GM23338 (cell line): ENCODE data around the gene MST1. TPM values are rescaled to one million over a fixed set of nuclear protein-coding genes. Genes with fewer than 3 reads are reported as not detected.

Experiments
- ATAC-seq: fragments of 200-7000 bp; cut with Tn5 transposase; 3 replicates; pipeline ENCODE4 v1.9.1; 2020
- DNase-seq: peaks from one replicate; pipeline ENCODE4 v3.0.0-alpha.2; 2015; ENCODE audit warnings: low spot score
- H2AFZ ChIP-seq: fragments of 200-600 bp; sonication (generic); 2 replicates; pipeline ENCODE4 v1.8.0; 2016; ENCODE audit warnings: antibody characterized with exemption, mild to moderate bottlenecking, moderate library complexity
- H3F3A ChIP-seq: fragments of 200-600 bp; sonication (generic); replicated peaks from 2 replicates; pipeline ENCODE4 v1.8.0; 2017; ENCODE audit warnings: antibody characterized with exemption, mixed run types, low read depth
- H3K27ac ChIP-seq: fragments of 200-600 bp; sonication (generic); 2 replicates; pipeline ENCODE4 v1.6.1; 2016; ENCODE audit warnings: low read depth
- H3K27me3 ChIP-seq: fragments of 200-600 bp; sonication (generic); 2 replicates; pipeline ENCODE4 v1.8.0; 2016; ENCODE audit warnings: mild to moderate bottlenecking, mixed run types, moderate library complexity; ENCODE audit not compliant: insufficient read depth
- H3K36me3 ChIP-seq: fragments of 200-600 bp; sonication (generic); 2 replicates; pipeline ENCODE4 v1.8.0; 2016; ENCODE audit warnings: mild to moderate bottlenecking; ENCODE audit not compliant: insufficient read depth
- H3K4me1 ChIP-seq: fragments of 200-600 bp; sonication (generic); 2 replicates; pipeline ENCODE4 v1.8.0; 2016; ENCODE audit warnings: mild to moderate bottlenecking, moderate library complexity; ENCODE audit not compliant: insufficient read depth
- H3K4me2 ChIP-seq: fragments of 200-600 bp; sonication (generic); 2 replicates; pipeline ENCODE4 v1.7.1; 2017; ENCODE audit warnings: mixed run types
- H3K4me3 ChIP-seq: fragments of 200-600 bp; sonication (generic); 2 replicates; pipeline ENCODE4 v1.6.1; 2016; ENCODE audit warnings: mixed run types
- H3K79me2 ChIP-seq: fragments of 200-600 bp; sonication (generic); replicated peaks from 2 replicates; pipeline ENCODE4 v1.8.0; 2017; ENCODE audit warnings: mild to moderate bottlenecking; ENCODE audit not compliant: insufficient read depth
- H3K9me2 ChIP-seq: fragments of 200-600 bp; sonication (generic); 2 replicates; pipeline ENCODE4 v1.8.0; 2017; ENCODE audit not compliant: insufficient read depth
- H4K20me1 ChIP-seq: fragments of 200-600 bp; sonication (generic); replicated peaks from 2 replicates; pipeline ENCODE4 v1.8.0; 2017; ENCODE audit warnings: mild to moderate bottlenecking; ENCODE audit not compliant: insufficient read depth
- H3K27ac Mint-ChIP-seq: 2 replicates; pipeline ENCODE4 v1.8.0; 2020; ENCODE audit warnings: inconsistent platforms, mild to moderate bottlenecking, moderate library complexity, mixed read lengths
- H3K27me3 Mint-ChIP-seq: 3 replicates; pipeline ENCODE4 v1.8.0; 2022; ENCODE audit warnings: low read depth, mild to moderate bottlenecking, moderate library complexity, mixed read lengths, inconsistent platforms; ENCODE audit not compliant: insufficient read depth, poor library complexity
- H3K36me3 Mint-ChIP-seq: 3 replicates; pipeline ENCODE4 v1.8.0; 2021; ENCODE audit warnings: low read depth, mild to moderate bottlenecking, inconsistent platforms, moderate library complexity, mixed read lengths
- H3K4me1 Mint-ChIP-seq: 3 replicates; pipeline ENCODE4 v1.8.0; 2020; ENCODE audit warnings: mild to moderate bottlenecking, inconsistent platforms, mixed read lengths
- H3K4me3 Mint-ChIP-seq: 3 replicates; pipeline ENCODE4 v1.8.0; 2021; ENCODE audit warnings: moderate library complexity, mild to moderate bottlenecking, inconsistent platforms, mixed read lengths
- H3K9me3 Mint-ChIP-seq: 3 replicates; pipeline ENCODE4 v1.8.0; 2020; ENCODE audit warnings: moderate library complexity, mild to moderate bottlenecking, inconsistent platforms, mixed read lengths
- CREB1 ChIP-seq: fragments of 250-450 bp; sonication (Bioruptor Pico); IDR thresholded peaks from 2 replicates; pipeline ENCODE4 v1.5.0; 2020; ENCODE audit warnings: low read depth, mild to moderate bottlenecking, moderate library complexity
- CTCF ChIP-seq, 2 experiments: fragments of 200-600 bp in 1 of 2; sonication (generic) in 1 of 2; conservative IDR thresholded peaks; 2 replicates each; pipeline versions ENCODE4 v1.5.1 to v1.6.1; 2016 to 2017; ENCODE audit warnings: antibody characterized with exemption in 2 of 2, low read depth in 2 of 2, mild to moderate bottlenecking in 2 of 2, moderate library complexity in 1 of 2
- EZH2 ChIP-seq: fragments of 200-600 bp; sonication (generic); IDR thresholded peaks from one replicate; pipeline ENCODE4 v1.8.0; 2017; ENCODE audit warnings: antibody characterized with exemption, mild to moderate bottlenecking, low read depth; ENCODE audit not compliant: unreplicated experiment
- EZH2phosphoT487 ChIP-seq: fragments of 200-600 bp; sonication (generic); IDR thresholded peaks from one replicate; pipeline ENCODE4 v1.8.1; 2018; ENCODE audit warnings: antibody characterized with exemption; ENCODE audit not compliant: unreplicated experiment
- JUNB ChIP-seq: IDR thresholded peaks from one replicate; pipeline ENCODE4 v1.6.1; 2016; ENCODE audit warnings: antibody characterized with exemption; ENCODE audit not compliant: unreplicated experiment
- NANOG ChIP-seq: IDR thresholded peaks from 2 replicates; pipeline ENCODE4 v1.6.1; 2016; ENCODE audit warnings: antibody characterized with exemption, borderline replicate concordance
- POLR2AphosphoS5 ChIP-seq: IDR thresholded peaks from 2 replicates; pipeline ENCODE4 v1.6.1; 2016; ENCODE audit warnings: antibody characterized with exemption, low read depth
- REST ChIP-seq: IDR thresholded peaks from one replicate; pipeline ENCODE4 v1.6.1; 2018; ENCODE audit warnings: antibody characterized with exemption; ENCODE audit not compliant: unreplicated experiment
- STAT1 ChIP-seq: IDR thresholded peaks from one replicate; pipeline ENCODE4 v1.6.1; 2016; ENCODE audit warnings: antibody characterized with exemption; ENCODE audit not compliant: unreplicated experiment
- ZNF114 ChIP-seq: fragments of 250-450 bp; sonication (Bioruptor Pico); IDR thresholded peaks from 2 replicates; pipeline ENCODE4 v1.5.0; 2020; ENCODE audit warnings: mild to moderate bottlenecking, moderate library complexity
- ZNF331 ChIP-seq: fragments of 250-450 bp; sonication (Bioruptor Pico); IDR thresholded peaks from 2 replicates; pipeline ENCODE4 v1.5.0; 2020; ENCODE audit warnings: low read depth, mild to moderate bottlenecking, moderate library complexity
- ZNF462 ChIP-seq: fragments of 250-450 bp; sonication (Bioruptor Pico); IDR thresholded peaks from 2 replicates; pipeline ENCODE4 v1.5.0; 2020; ENCODE audit warnings: mild to moderate bottlenecking, moderate library complexity
- polyA plus RNA-seq: library from polyadenylated mRNA; unstranded; fragments of >200 nt; fragmentation: Nextera tagmentation; extraction: Ambion mirVana; gene quantifications from 2 replicates; pipeline ENCODE4 v1.2.1, GENCODE V29; 2016
- total RNA-seq: library from RNA; depleted of rRNA; stranded (reverse); fragments of >200 nt; shearing (Covaris generic); gene quantifications from 2 replicates; pipeline ENCODE4 v1.2.3, GENCODE V29; 2014
- TF ChIP-seq, protein P1 (sequence below): IDR thresholded peaks from 2 replicates; pipeline ENCODE4 v1.6.1; 2016; ENCODE audit warnings: antibody characterized with exemption

The MST1 gene
- total and polyA plus RNA-seq, 2 experiments from 2014 or later, result 5.9 to 11.1 TPM

DNA sequence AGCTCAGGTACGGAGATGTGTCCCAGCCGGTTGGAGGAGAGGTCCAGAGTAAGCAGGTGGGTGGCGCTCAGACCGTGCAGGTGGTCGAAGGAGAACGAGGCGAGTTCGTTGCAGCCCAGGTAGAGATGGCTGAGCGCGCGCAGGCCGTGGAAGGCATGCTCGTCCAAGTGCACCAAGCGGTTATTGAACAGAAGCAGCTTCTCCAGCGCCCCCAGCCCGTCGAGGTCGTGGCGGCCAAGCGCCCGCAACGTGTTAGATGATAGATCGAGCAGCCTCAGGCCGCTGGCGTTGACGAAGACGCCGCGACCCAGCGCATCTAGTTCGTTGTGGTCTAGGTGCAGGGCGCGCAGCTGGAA is 29.6 kb upstream of the MST1 start:
- 0 out of 2 replicates have a peak overlapping the region, but pooled peaks have one; percentile 56 for H2AFZ ChIP-seq
- no peaks in the 10 kb centered on the region for H3K27me3 ChIP-seq
- Mint-ChIP-seq H3K9me3 (peaks cover 6% of the 10 kb centered on the region; the same call in 1 of the 3 replicates), H3K36me3 (peaks cover 25% of the 10 kb centered on the region), H3K27me3 (peaks cover 38% of the 10 kb centered on the region), H3K4me1 (peaks cover 19% of the 10 kb centered on the region), H3K27ac (peak overlapping the region; percentile 88), H3K4me3 (peak overlapping the region; percentile 85)
- peaks cover 5% of the 10 kb centered on the region; the same call in 1 of the 2 replicates for H3K36me3 ChIP-seq
- peaks cover 7% of the 10 kb centered on the region; the same call in 1 of the 2 replicates for H4K20me1 ChIP-seq
- H3K4me2 ChIP-seq, result peak overlapping the region; percentile 95
- DNase-seq, result no peak
- ATAC-seq, result peak; percentile 13
- H3K27ac ChIP-seq, result peak overlapping the region; percentile 27; the same call in 1 of the 2 replicates
- peaks cover 8% of the 10 kb centered on the region for H3F3A ChIP-seq
- no peaks in the 10 kb centered on the region; the same call in 1 of the 2 replicates for H3K4me1 ChIP-seq
- no peaks in the 10 kb centered on the region; the same call in 1 of the 2 replicates for H3K79me2 ChIP-seq
- TF ChIP-seq EZH2, result no peak
- no peak for TF ChIP-seq ZNF462 (CRISPR knock-in tag)
- TF ChIP-seq ZNF114 (CRISPR knock-in tag), result no peak
- no peak for TF ChIP-seq NANOG
- no peak for TF ChIP-seq STAT1
- TF ChIP-seq CTCF (conservative IDR thresholded peaks at IDR 0.05; ENCODE audit: low read depth in 2 of 2), result no peak
- TF ChIP-seq, protein P1, sequence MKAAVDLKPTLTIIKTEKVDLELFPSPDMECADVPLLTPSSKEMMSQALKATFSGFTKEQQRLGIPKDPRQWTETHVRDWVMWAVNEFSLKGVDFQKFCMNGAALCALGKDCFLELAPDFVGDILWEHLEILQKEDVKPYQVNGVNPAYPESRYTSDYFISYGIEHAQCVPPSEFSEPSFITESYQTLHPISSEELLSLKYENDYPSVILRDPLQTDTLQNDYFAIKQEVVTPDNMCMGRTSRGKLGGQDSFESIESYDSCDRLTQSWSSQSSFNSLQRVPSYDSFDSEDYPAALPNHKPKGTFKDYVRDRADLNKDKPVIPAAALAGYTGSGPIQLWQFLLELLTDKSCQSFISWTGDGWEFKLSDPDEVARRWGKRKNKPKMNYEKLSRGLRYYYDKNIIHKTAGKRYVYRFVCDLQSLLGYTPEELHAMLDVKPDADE, result no peak; the same call in 1 of the 2 replicates
- no peak for TF ChIP-seq REST
- no peak for TF ChIP-seq ZNF331 (CRISPR knock-in tag)
- TF ChIP-seq POLR2AphosphoS5, result no peak; the same call in none of the 2 replicates
- TF ChIP-seq JUNB, result no peak
- TF ChIP-seq EZH2phosphoT487, result no peak
- no peak for TF ChIP-seq CREB1 (CRISPR knock-in tag)
- peak overlapping the region; percentile 77 for H3K4me3 ChIP-seq
- no peaks in the 10 kb centered on the region for H3K9me2 ChIP-seq
